Endothelial cell of umbilical vein (primary cell): Measurements from ENCODE around the gene SLC2A1. TPM values are rescaled to one million over a fixed set of nuclear protein-coding genes. Genes with fewer than 3 reads are reported as not detected.

Experiments used
- BruUV-seq: library from RNA; stranded (reverse); fragments of 400-500 nt; replicated peaks from 2 replicates; lab custom pipeline; 2021; lab: Mats Ljungman, UMichigan
- CTCF ChIA-PET: fragments of 300-600, 350-600 bp; sonication (Branson Sonifier 250); formaldehyde crosslinking; loops from one replicate; lab custom pipeline; 2021; ENCODE audit warnings: antibody characterized with exemption, inconsistent platforms; lab: Charles Lee
- POLR2A ChIA-PET: fragments of 300-600, 350-600 bp; sonication (Branson Sonifier 250); formaldehyde crosslinking; loops from one replicate; lab custom pipeline; 2021; ENCODE audit warnings: antibody characterized with exemption, inconsistent platforms; lab: Charles Lee
- DNase-seq: peaks from one replicate; pipeline ENCODE4 v3.0.0-alpha.2; 2011; ENCODE audit warnings: low read depth, low spot score
- FAIRE-seq: peaks from 2 replicates; lab custom pipeline; 2011; peaks lifted over from hg19 to GRCh38; lab: Jason Lieb, UNC
- H2AFZ ChIP-seq: 2 replicates; pipeline ENCODE4 v1.6.0; 2012; ENCODE audit warnings: low read depth, low read length, control low read depth, inconsistent platforms
- H3K27ac ChIP-seq: 2 replicates; pipeline ENCODE4 v1.5.1; 2011; ENCODE audit warnings: low read depth, mild to moderate bottlenecking, control low read depth, low read length, moderate library complexity; ENCODE audit not compliant: insufficient read depth
- H3K27me3 ChIP-seq, 2 experiments: 2 replicates each; pipeline versions ENCODE4 v1.6.0 to v1.6.1; 2011; ENCODE audit warnings: low read length in 2 of 2, mixed read lengths in 1 of 2; ENCODE audit not compliant: control insufficient read depth in 2 of 2, insufficient read depth in 2 of 2
- H3K36me3 ChIP-seq, 2 experiments: 2 replicates in 1 of 2; 3 replicates in 1 of 2; pipeline ENCODE4 v1.5.1; 2011; ENCODE audit warnings: low read length in 2 of 2, mild to moderate bottlenecking in 1 of 2, moderate library complexity in 1 of 2; ENCODE audit not compliant: control insufficient read depth in 2 of 2, insufficient read depth in 2 of 2; ENCODE audit errors: extremely low read depth in 1 of 2
- H3K4me1 ChIP-seq: 3 replicates; pipeline ENCODE4 v1.5.1; 2011; ENCODE audit warnings: mild to moderate bottlenecking, low read length; ENCODE audit not compliant: control insufficient read depth, insufficient read depth; ENCODE audit errors: extremely low read depth
- H3K4me2 ChIP-seq: 2 replicates; pipeline ENCODE4 v1.6.1; 2011; ENCODE audit warnings: low read length, control low read depth, mixed read lengths; ENCODE audit not compliant: insufficient read depth
- H3K4me3 ChIP-seq, 3 experiments: fragments of 200-600 bp in 1 of 3; sonication (generic), shearing (Covaris generic) in 1 of 3; replicated peaks in 1 of 3; 2 replicates each; pipeline ENCODE4 v1.5.1; 2011 to 2016; ENCODE audit warnings: control low read depth in 3 of 3, low read length in 3 of 3, mild to moderate bottlenecking in 2 of 3, inconsistent platforms in 1 of 3, low read depth in 1 of 3, moderate library complexity in 1 of 3; ENCODE audit not compliant: insufficient read depth in 1 of 3
- H3K79me2 ChIP-seq: 2 replicates; pipeline ENCODE4 v1.6.0; 2012; ENCODE audit warnings: low read length, inconsistent platforms; ENCODE audit not compliant: control insufficient read depth, insufficient read depth
- H3K9ac ChIP-seq: replicated peaks from 2 replicates; pipeline ENCODE3; 2011; ENCODE audit warnings: low read length, control low read depth; ENCODE audit not compliant: insufficient read depth; ENCODE audit errors: extremely low read depth
- H3K9me1 ChIP-seq: replicated peaks from 3 replicates; pipeline ENCODE4 v1.6.0; 2011; ENCODE audit warnings: mild to moderate bottlenecking, low read length; ENCODE audit not compliant: control insufficient read depth, insufficient read depth; ENCODE audit errors: extremely low read depth
- H3K9me3 ChIP-seq: replicated peaks from 2 replicates; pipeline ENCODE4 v1.5.1; 2012; ENCODE audit warnings: low read length, inconsistent platforms; ENCODE audit not compliant: control insufficient read depth, insufficient read depth
- H4K20me1 ChIP-seq: replicated peaks from 2 replicates; pipeline ENCODE3; 2011; ENCODE audit warnings: mild to moderate bottlenecking, low read length; ENCODE audit not compliant: control insufficient read depth, insufficient read depth; ENCODE audit errors: extremely low read depth
- MYC ChIP-seq: IDR thresholded peaks from one replicate; pipeline ENCODE4 v1.6.1; 2011; ENCODE audit warnings: mild to moderate bottlenecking, low read depth, low read length
- dilution Hi-C: fragments of 300-500 bp; cut with MboI; formaldehyde crosslinking; loops from one replicate; pipeline ENCODE4 v1.15.0; 2019; ENCODE audit warnings: low sequenced_read_pairs; ENCODE audit not compliant: extremely low pct_ligation_motif_present
- intact Hi-C: fragments of 100-400 bp; cut with micrococcal nuclease; formaldehyde crosslinking; loops from one replicate; pipeline ENCODE4 v1.10.0; 2022
- polyA plus RNA-seq, 4 experiments: library from polyadenylated mRNA; depleted of rRNA in 3 of 4; stranded (reverse) in 3 of 4; unstranded in 1 of 4; fragments of >200 nt; gene quantifications; 2 replicates each; pipeline versions ENCODE4 v1.2.1 to v1.2.3, GENCODE V29; 2011 to 2012; ENCODE audit warnings: missing spikeins in 1 of 4
- total RNA-seq: library from RNA; stranded (reverse); gene quantifications from 2 replicates; pipeline ENCODE4 v1.2.3, GENCODE V29; 2021
- TF ChIP-seq, protein P1 (sequence below), 2 donors: IDR thresholded peaks; 1 replicate in 1 of 2; 2 replicates in 1 of 2; pipeline ENCODE4 v1.5.1; 2011; ENCODE audit warnings: low read length in 2 of 2, mild to moderate bottlenecking in 2 of 2, moderate library complexity in 2 of 2, control low read depth in 1 of 2, inconsistent platforms in 1 of 2, low read depth in 1 of 2; ENCODE audit not compliant: insufficient read depth in 1 of 2; ENCODE audit errors: extremely low read depth in 1 of 2

The SLC2A1 gene
- total and polyA plus RNA-seq, 2 donors (not counting 3 experiments of a cell fraction or from before 2014, with no cell fraction given), result 42.2 to 46.5 TPM

DNA sequence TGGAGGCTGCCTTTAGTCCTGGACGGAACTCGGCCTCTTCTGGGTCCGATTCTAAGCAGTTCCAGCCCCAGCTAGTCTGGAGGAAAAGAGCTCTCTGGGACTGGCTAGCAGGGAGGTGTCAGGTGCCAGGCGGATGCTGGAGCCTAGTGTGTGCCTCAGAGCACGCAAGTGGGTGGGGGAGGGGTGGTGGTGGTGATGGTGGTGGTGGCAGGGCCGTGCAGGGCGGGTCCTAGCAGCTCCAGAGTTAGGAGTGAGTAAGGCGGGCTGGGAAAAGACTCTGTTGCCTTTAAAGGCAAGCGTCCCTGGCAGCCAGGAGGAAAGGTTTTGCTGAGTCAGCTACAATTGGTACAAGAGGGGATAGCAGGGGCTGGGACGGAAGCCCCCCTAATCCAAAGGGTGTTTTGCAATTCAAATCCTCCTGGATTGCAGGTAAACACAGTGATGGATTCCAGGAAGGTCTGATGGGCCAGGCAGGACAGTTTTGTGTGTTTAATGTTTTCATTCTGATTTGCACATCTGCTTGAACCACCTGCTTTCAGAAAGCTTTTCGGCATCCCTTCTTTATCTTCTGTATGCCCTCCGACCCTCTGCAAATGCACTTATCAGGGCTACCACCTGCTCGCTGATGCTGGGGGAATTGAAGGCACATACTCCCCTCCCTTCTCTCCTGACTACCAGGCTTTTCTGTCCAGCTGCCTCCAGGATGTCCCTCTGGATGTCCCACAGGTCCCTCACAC is 4.1 kb upstream of the SLC2A1 start:
- DNase-seq (no peak), FAIRE-seq (no peak)
- Histone ChIP-seq H4K20me1 (no peaks in the 10 kb centered on the region), H3K4me3 (no peak overlapping the region), H3K36me3 (no peaks in the 10 kb centered on the region), H3K79me2 (no peaks in the 10 kb centered on the region), H3K9me3 (no peaks in the 10 kb centered on the region), H3K27me3 (no peaks in the 10 kb centered on the region), H3K4me1 (peaks cover 10% of the 10 kb centered on the region), H3K27ac (no peak overlapping the region), H2AFZ (no peak overlapping the region), H3K4me2 (no peak overlapping the region), H3K9ac (no peak overlapping the region), H3K9me1 (no peaks in the 10 kb centered on the region)
- CTCF ChIA-PET, result interaction anchor here (0.6 to 5.7 kb wide), 7 partner anchors 9 to 111 kb away, joined by 3 to 23 read pairs (median 5); no protein-coding TSS in a partner anchor
- dilution Hi-C loops (no loop called here), intact Hi-C loops (no loop called here)
- no peak for TF ChIP-seq MYC
- TF ChIP-seq, protein P1, sequence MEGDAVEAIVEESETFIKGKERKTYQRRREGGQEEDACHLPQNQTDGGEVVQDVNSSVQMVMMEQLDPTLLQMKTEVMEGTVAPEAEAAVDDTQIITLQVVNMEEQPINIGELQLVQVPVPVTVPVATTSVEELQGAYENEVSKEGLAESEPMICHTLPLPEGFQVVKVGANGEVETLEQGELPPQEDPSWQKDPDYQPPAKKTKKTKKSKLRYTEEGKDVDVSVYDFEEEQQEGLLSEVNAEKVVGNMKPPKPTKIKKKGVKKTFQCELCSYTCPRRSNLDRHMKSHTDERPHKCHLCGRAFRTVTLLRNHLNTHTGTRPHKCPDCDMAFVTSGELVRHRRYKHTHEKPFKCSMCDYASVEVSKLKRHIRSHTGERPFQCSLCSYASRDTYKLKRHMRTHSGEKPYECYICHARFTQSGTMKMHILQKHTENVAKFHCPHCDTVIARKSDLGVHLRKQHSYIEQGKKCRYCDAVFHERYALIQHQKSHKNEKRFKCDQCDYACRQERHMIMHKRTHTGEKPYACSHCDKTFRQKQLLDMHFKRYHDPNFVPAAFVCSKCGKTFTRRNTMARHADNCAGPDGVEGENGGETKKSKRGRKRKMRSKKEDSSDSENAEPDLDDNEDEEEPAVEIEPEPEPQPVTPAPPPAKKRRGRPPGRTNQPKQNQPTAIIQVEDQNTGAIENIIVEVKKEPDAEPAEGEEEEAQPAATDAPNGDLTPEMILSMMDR (IDR thresholded peaks at IDR 0.05; ENCODE audit: extremely low read depth in 1 of 2, insufficient read depth in 1 of 2, low read depth in 1 of 2, low read length in 2 of 2), result no peak
- no TSS peak for BruUV-seq
- POLR2A ChIA-PET, result interaction anchor here (0.6 kb wide), 1 partner anchor 17 kb away, joined by 10 read pairs; no protein-coding TSS in a partner anchor
